Uterus (tissue), 4 donors: ENCODE results near the gene SLC5A5. TPM values are rescaled to one million over a fixed set of nuclear protein-coding genes. Genes with fewer than 3 reads are reported as not detected.

Experiments used
- DNase-seq, 2 donors: peaks; one replicate each; pipeline ENCODE4 v3.0.0-alpha.2; 2019 to 2020
- H3K27ac ChIP-seq, 2 donors: fragments of 200-600 bp; sonication (generic); 1 replicate in 1 of 2; 2 replicates in 1 of 2; pipeline ENCODE4 v1.5.1; 2016 to 2018
- H3K27me3 ChIP-seq, 2 donors: fragments of 200-600 bp; sonication (generic); one replicate each; pipeline ENCODE4 v1.5.1; 2018 to 2019; ENCODE audit warnings: control low read depth in 1 of 2
- H3K36me3 ChIP-seq, 2 donors: fragments of 200-600 bp; sonication (generic); one replicate each; pipeline ENCODE4 v1.5.1; 2019; ENCODE audit warnings: control low read depth in 1 of 2
- H3K4me1 ChIP-seq, 2 donors: fragments of 200-600 bp; sonication (generic); one replicate each; pipeline ENCODE4 v1.5.1; 2018 to 2019; ENCODE audit warnings: control low read depth in 1 of 2
- H3K4me3 ChIP-seq, 2 donors: fragments of 200-600 bp; sonication (generic); 1 replicate in 1 of 2; 2 replicates in 1 of 2; pipeline ENCODE4 v1.5.1; 2018 to 2019; ENCODE audit warnings: mild to moderate bottlenecking in 1 of 2
- H3K9me3 ChIP-seq, 2 donors: fragments of 200-600 bp; sonication (generic); one replicate each; pipeline ENCODE4 v1.5.1; 2019; ENCODE audit warnings: control low read depth in 1 of 2
- CTCF ChIP-seq, 4 experiments: fragments of 200-600 bp in 2 of 4; fragments of 450-650 bp in 2 of 4; sonication (generic) in 2 of 4; IDR thresholded peaks; one replicate each; pipeline ENCODE4 v1.5.1; 2016 to 2019; ENCODE audit warnings: antibody characterized with exemption in 4 of 4, mild to moderate bottlenecking in 2 of 4, moderate library complexity in 1 of 4
- POLR2A ChIP-seq, 2 donors: fragments of 450-650 bp; IDR thresholded peaks; one replicate each; pipeline ENCODE4 v1.6.1; 2016; ENCODE audit warnings: antibody characterized with exemption in 2 of 2, mild to moderate bottlenecking in 1 of 2, moderate library complexity in 1 of 2
- intact Hi-C: fragments of 100-400 bp; cut with DNase I; formaldehyde crosslinking; loops from one replicate; pipeline ENCODE4 v1.15.1; 2023; ENCODE audit warnings: low total_unique reads
- total RNA-seq, 4 donors: library from RNA; depleted of rRNA in 3 of 4; stranded (reverse); fragments of >200 nt in 3 of 4; gene quantifications; one replicate each; pipeline versions ENCODE4 v1.1.0 to v1.2.4, GENCODE V29; 2014 to 2023
- donor health status: DM: yes; HTN: yes; CAD: no.

SLC5A5 gene
- total RNA-seq, 4 donors from 2014 or later, result not detected

GRCh38 chr19:17873786-17874757 is 2.3 kb downstream of the SLC5A5 start:
- no peaks in the 10 kb centered on the region for H3K9me3 ChIP-seq
- intact Hi-C loops, result no loop called here
- H3K4me1 ChIP-seq, result no peaks in the 10 kb centered on the region
- no peak for DNase-seq
- H3K27me3 ChIP-seq, result peaks cover 24 to 43% of the 10 kb centered on the region in 2 donors
- H3K4me3 ChIP-seq, result no peak overlapping the region
- no peaks in the 10 kb centered on the region for H3K36me3 ChIP-seq
- TF ChIP-seq CTCF (IDR thresholded peaks at IDR 0.05) (no peak), POLR2A (IDR thresholded peaks at IDR 0.05) (no peak)
- H3K27ac ChIP-seq, result no peak overlapping the region

- H3K27me3 ChIP-seq, result peaks cover 24 to 43% of the 10 kb centered on the region in 2 donors
- no peaks in the 10 kb centered on the region for H3K9me3 ChIP-seq
- no peak overlapping the region for H3K4me3 ChIP-seq
- intact Hi-C loops, result no loop called here
- no peak overlapping the region for H3K27ac ChIP-seq
- no peaks in the 10 kb centered on the region for H3K36me3 ChIP-seq
- H3K4me1 ChIP-seq, result no peaks in the 10 kb centered on the region
- no peak for DNase-seq
- TF ChIP-seq POLR2A (IDR thresholded peaks at IDR 0.05) (no peak), CTCF (IDR thresholded peaks at IDR 0.05) (no peak)
Observed at GRCh38 chr19:17874758-17875135, 3.0 kb downstream of the SLC5A5 start.

GRCh38 chr19:17877696-17878095 is 6.0 kb downstream of the SLC5A5 start:
- DNase-seq, result no peak
- Histone ChIP-seq H3K36me3 (no peaks in the 10 kb centered on the region), H3K4me1 (no peaks in the 10 kb centered on the region), H3K9me3 (no peaks in the 10 kb centered on the region), H3K27me3 (peaks cover 19 to 21% of the 10 kb centered on the region in 2 donors), H3K27ac (no peak overlapping the region), H3K4me3 (no peak overlapping the region)
- intact Hi-C loops, result no loop called here
- TF ChIP-seq CTCF (IDR thresholded peaks at IDR 0.05), result no peak
- TF ChIP-seq POLR2A (IDR thresholded peaks at IDR 0.05), result no peak

GRCh38 chr19:17879466-17879865 is 7.7 kb downstream of the SLC5A5 start:
- TF ChIP-seq CTCF (IDR thresholded peaks at IDR 0.05), result no peak
- no peak for TF ChIP-seq POLR2A (IDR thresholded peaks at IDR 0.05)
- intact Hi-C loops, result no loop called here
- no peak overlapping the region for H3K4me3 ChIP-seq
- H3K9me3 ChIP-seq, result no peaks in the 10 kb centered on the region
- no peak overlapping the region for H3K27ac ChIP-seq
- H3K27me3 ChIP-seq, result peaks cover 3 to 5% of the 10 kb centered on the region in 2 donors
- no peak for DNase-seq
- H3K36me3 ChIP-seq, result no peaks in the 10 kb centered on the region
- H3K4me1 ChIP-seq, result no peaks in the 10 kb centered on the region

GRCh38 chr19:17881701-17882100 is 10.0 kb downstream of the SLC5A5 start:
- TF ChIP-seq CTCF (IDR thresholded peaks at IDR 0.05) (no peak), POLR2A (IDR thresholded peaks at IDR 0.05) (no peak)
- Histone ChIP-seq H3K9me3 (no peaks in the 10 kb centered on the region), H3K4me3 (no peak overlapping the region), H3K27me3 (no peaks in the 10 kb centered on the region), H3K27ac (no peak overlapping the region), H3K4me1 (no peaks in the 10 kb centered on the region), H3K36me3 (no peaks in the 10 kb centered on the region)
- no peak for DNase-seq
- intact Hi-C loops, result no loop called here
